ENCODE data around the gene ITGB3BP. TPM values are rescaled to one million over a fixed set of nuclear protein-coding genes. Genes with fewer than 3 reads are reported as not detected.

The ITGB3BP gene
- total and polyA plus RNA-seq, 4 donors, result 5.7 to 15.2 (median 7.5) TPM

GRCh38 chr1:63405021-63405420 lies 118.0 kb downstream of the ITGB3BP start:
- peaks cover 0 to 5% (median 1%) of the 10 kb centered on the region in 4 donors for H3K4me1 ChIP-seq (ENCODE audit: control insufficient read depth in 4 of 4, insufficient read depth in 4 of 4, low read length in 3 of 4)
- DNase-seq (ENCODE audit: low spot score), result no peak
- no peak overlapping the region for H3K9ac ChIP-seq (ENCODE audit: low read depth in 1 of 2, low read length in 2 of 2)
- no peaks in the 10 kb centered on the region for H3K9me3 ChIP-seq (ENCODE audit: control insufficient read depth in 4 of 4, low read length in 3 of 4)
- no peak overlapping the region for H3K4me3 ChIP-seq (ENCODE audit: low read depth in 1 of 3, low read length in 3 of 3)
- no peak overlapping the region for H3K27ac ChIP-seq (ENCODE audit: low read depth in 1 of 2, low read length in 2 of 2)
- H3K36me3 ChIP-seq (ENCODE audit: control insufficient read depth in 4 of 4, insufficient read depth in 3 of 4, low read depth in 1 of 4, low read length in 3 of 4), result peaks cover 0 to 5% (median 0%) of the 10 kb centered on the region in 4 donors
- H3K27me3 ChIP-seq (ENCODE audit: control insufficient read depth in 4 of 4, insufficient read depth in 4 of 4, low read length in 3 of 4), result no peaks in the 10 kb centered on the region
- TF ChIP-seq RAD21 (IDR thresholded peaks at IDR 0.05) (no peak), GABPA (IDR thresholded peaks at IDR 0.05 in 1 of 2, conservative IDR thresholded peaks at IDR 0.05 in 1 of 2) (no peak), FOXA2 (IDR thresholded peaks at IDR 0.05) (no peak), NR2F2 (IDR thresholded peaks at IDR 0.05) (no peak), SP1 (IDR thresholded peaks at IDR 0.05) (no peak)
- TF ChIP-seq, protein P1, sequence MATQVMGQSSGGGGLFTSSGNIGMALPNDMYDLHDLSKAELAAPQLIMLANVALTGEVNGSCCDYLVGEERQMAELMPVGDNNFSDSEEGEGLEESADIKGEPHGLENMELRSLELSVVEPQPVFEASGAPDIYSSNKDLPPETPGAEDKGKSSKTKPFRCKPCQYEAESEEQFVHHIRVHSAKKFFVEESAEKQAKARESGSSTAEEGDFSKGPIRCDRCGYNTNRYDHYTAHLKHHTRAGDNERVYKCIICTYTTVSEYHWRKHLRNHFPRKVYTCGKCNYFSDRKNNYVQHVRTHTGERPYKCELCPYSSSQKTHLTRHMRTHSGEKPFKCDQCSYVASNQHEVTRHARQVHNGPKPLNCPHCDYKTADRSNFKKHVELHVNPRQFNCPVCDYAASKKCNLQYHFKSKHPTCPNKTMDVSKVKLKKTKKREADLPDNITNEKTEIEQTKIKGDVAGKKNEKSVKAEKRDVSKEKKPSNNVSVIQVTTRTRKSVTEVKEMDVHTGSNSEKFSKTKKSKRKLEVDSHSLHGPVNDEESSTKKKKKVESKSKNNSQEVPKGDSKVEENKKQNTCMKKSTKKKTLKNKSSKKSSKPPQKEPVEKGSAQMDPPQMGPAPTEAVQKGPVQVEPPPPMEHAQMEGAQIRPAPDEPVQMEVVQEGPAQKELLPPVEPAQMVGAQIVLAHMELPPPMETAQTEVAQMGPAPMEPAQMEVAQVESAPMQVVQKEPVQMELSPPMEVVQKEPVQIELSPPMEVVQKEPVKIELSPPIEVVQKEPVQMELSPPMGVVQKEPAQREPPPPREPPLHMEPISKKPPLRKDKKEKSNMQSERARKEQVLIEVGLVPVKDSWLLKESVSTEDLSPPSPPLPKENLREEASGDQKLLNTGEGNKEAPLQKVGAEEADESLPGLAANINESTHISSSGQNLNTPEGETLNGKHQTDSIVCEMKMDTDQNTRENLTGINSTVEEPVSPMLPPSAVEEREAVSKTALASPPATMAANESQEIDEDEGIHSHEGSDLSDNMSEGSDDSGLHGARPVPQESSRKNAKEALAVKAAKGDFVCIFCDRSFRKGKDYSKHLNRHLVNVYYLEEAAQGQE (IDR thresholded peaks at IDR 0.05), result no peak

DNA sequence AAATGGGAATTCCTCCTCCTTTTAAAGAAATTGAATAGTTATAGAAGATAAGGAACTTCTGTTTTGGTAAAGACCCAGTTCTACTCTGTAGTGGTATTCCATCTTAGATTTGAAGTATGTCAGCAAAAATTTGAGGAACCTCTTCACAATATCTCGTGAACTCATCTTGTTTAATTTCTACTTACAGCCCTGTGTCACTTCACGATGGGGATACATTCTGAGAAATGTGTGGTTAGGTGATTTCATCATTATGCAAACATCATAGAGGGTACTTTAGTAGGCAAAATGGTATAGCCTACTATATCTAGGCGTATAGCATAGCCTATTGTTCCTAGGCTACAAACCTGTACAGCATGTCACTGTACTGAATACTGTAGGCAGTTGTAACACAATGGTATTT lies 119.6 kb downstream of the ITGB3BP start:
- H3K27ac ChIP-seq (ENCODE audit: low read depth in 1 of 2, low read length in 2 of 2), result no peak overlapping the region
- H3K27me3 ChIP-seq (ENCODE audit: control insufficient read depth in 4 of 4, insufficient read depth in 4 of 4, low read length in 3 of 4), result no peaks in the 10 kb centered on the region
- no peak for DNase-seq (ENCODE audit: low spot score)
- H3K36me3 ChIP-seq (ENCODE audit: control insufficient read depth in 4 of 4, insufficient read depth in 3 of 4, low read depth in 1 of 4, low read length in 3 of 4), result peaks cover 0 to 5% (median 0%) of the 10 kb centered on the region in 4 donors
- no peak overlapping the region for H3K4me3 ChIP-seq (ENCODE audit: low read depth in 1 of 3, low read length in 3 of 3)
- no peaks in the 10 kb centered on the region for H3K9me3 ChIP-seq (ENCODE audit: control insufficient read depth in 4 of 4, low read length in 3 of 4)
- WGBS, result 75% methylated on average over 3 of the region's 3 CpGs
- TF ChIP-seq HNF4G (IDR thresholded peaks at IDR 0.05) (no peak), EGR1 (IDR thresholded peaks at IDR 0.05; ENCODE audit: low read depth in 2 of 2) (no peak), YY1 (IDR thresholded peaks at IDR 0.05) (no peak), MAX (IDR thresholded peaks at IDR 0.05) (no peak), ATF3 (IDR thresholded peaks at IDR 0.05) (no peak), RXRA (IDR thresholded peaks at IDR 0.05) (no peak), JUND (IDR thresholded peaks at IDR 0.05) (no peak), FOXA1 (IDR thresholded peaks at IDR 0.05) (no peak), GABPA (IDR thresholded peaks at IDR 0.05 in 1 of 2, conservative IDR thresholded peaks at IDR 0.05 in 1 of 2) (no peak), RAD21 (IDR thresholded peaks at IDR 0.05) (no peak), CTCF (IDR thresholded peaks at IDR 0.05; ENCODE audit: low read depth, low read length, missing input control) (no peak), HNF4A (conservative IDR thresholded peaks at IDR 0.05) (no peak), NR2F2 (IDR thresholded peaks at IDR 0.05) (no peak), FOXA2 (IDR thresholded peaks at IDR 0.05) (no peak)
- TF ChIP-seq, protein P2, sequence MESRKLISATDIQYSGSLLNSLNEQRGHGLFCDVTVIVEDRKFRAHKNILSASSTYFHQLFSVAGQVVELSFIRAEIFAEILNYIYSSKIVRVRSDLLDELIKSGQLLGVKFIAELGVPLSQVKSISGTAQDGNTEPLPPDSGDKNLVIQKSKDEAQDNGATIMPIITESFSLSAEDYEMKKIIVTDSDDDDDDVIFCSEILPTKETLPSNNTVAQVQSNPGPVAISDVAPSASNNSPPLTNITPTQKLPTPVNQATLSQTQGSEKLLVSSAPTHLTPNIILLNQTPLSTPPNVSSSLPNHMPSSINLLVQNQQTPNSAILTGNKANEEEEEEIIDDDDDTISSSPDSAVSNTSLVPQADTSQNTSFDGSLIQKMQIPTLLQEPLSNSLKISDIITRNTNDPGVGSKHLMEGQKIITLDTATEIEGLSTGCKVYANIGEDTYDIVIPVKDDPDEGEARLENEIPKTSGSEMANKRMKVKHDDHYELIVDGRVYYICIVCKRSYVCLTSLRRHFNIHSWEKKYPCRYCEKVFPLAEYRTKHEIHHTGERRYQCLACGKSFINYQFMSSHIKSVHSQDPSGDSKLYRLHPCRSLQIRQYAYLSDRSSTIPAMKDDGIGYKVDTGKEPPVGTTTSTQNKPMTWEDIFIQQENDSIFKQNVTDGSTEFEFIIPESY (IDR thresholded peaks at IDR 0.05), result no peak
- TF ChIP-seq, protein P1 (IDR thresholded peaks at IDR 0.05), result no peak
- H3K4me1 ChIP-seq (ENCODE audit: control insufficient read depth in 4 of 4, insufficient read depth in 4 of 4, low read length in 3 of 4), result peaks cover 0 to 5% (median 1%) of the 10 kb centered on the region in 4 donors
- no peak overlapping the region for H3K9ac ChIP-seq (ENCODE audit: low read depth in 1 of 2, low read length in 2 of 2)

Data from liver (tissue), 9 donors.